Adrenal gland (tissue), 12 donors: ENCODE results near the gene AHR. TPM values are rescaled to one million over a fixed set of nuclear protein-coding genes. Genes with fewer than 3 reads are reported as not detected.
"Not testable (repeated sequence)": the region's sequence is repeated elsewhere in the genome, so short reads cannot be mapped to it uniquely, and the experiment has no call there.

Experiments
- DNase-seq, 7 donors: peaks; one replicate each; pipeline ENCODE4 v3.0.0-alpha.2; 2019 to 2020
- H3K27ac ChIP-seq, 5 donors: fragments of 200-600 bp; sonication (generic) in 4 of 5; 1 replicate in 3 of 5; 2 replicates in 2 of 5; pipeline versions ENCODE4 v1.5.1 to v1.8.0; 2016 to 2020; ENCODE audit warnings: mild to moderate bottlenecking in 1 of 5
- H3K27me3 ChIP-seq: fragments of 200-600 bp; 2 replicates; pipeline ENCODE4 v1.8.0; 2021
- H3K36me3 ChIP-seq, 2 donors: fragments of 200-600 bp; replicated peaks in 1 of 2; 1 replicate in 1 of 2; 2 replicates in 1 of 2; pipeline versions ENCODE4 v1.5.1 to v1.8.0; 2018 to 2022
- H3K4me1 ChIP-seq, 2 donors: fragments of 200-600 bp; replicated peaks in 1 of 2; 1 replicate in 1 of 2; 2 replicates in 1 of 2; pipeline versions ENCODE4 v1.5.1 to v1.8.0; 2018 to 2021
- H3K4me3 ChIP-seq, 4 donors: fragments of 200-600 bp; sonication (generic) in 3 of 4; one replicate each; pipeline ENCODE4 v1.5.1; 2016 to 2018
- H3K9me3 ChIP-seq, 3 donors: fragments of 200-600 bp; sonication (generic) in 1 of 3; replicated peaks in 1 of 3; 1 replicate in 2 of 3; 2 replicates in 1 of 3; pipeline versions ENCODE4 v1.5.1 to v1.8.0; 2016 to 2021
- POLR2A ChIP-seq, 2 donors: fragments of 450-650 bp; IDR thresholded peaks; one replicate each; pipeline ENCODE4 v1.6.1; 2017; ENCODE audit warnings: antibody characterized with exemption in 2 of 2, mild to moderate bottlenecking in 2 of 2, moderate library complexity in 1 of 2
- WGBS, 4 donors: extraction: QIAGEN DNeasy Blood & Tissue Kit in 2 of 4; methylation state at CpG; one replicate each; pipeline versions ENCODE4 v1.1.5 to v1.1.7; 2013 to 2017; 5-methylcytosine and 5-hydroxymethylcytosine counted together
- intact Hi-C, 2 donors: fragments of 100-400 bp; cut with DNase I; formaldehyde crosslinking; loops; one replicate each; pipeline versions ENCODE4 v1.14.1 to v1.15.0; 2022 to 2023
- polyA plus RNA-seq, 3 donors: library from polyadenylated mRNA; stranded (reverse); fragments of 200-250 nt in 2 of 3; fragments of 350-450 nt in 1 of 3; fragmentation: Illumina TruSeq in 1 of 3; extraction: RNeasy Lipid Tissue Mini Kit (QIAGEN cat#74804) in 1 of 3; gene quantifications; one replicate each; pipeline ENCODE4 v1.2.3, GENCODE V29; 2013 to 2014
- small RNA-seq, 2 donors: library from RNA; depleted of rRNA; stranded (forward); fragments of <200 nt; gene quantifications; one replicate each; pipeline ENCODE3, GENCODE V24; 2016
- total RNA-seq, 9 donors: library from RNA; depleted of rRNA in 4 of 9; stranded (reverse); fragments of >200 nt in 4 of 9; fragments of 120-200 nt in 1 of 9; fragmentation: NEBNext Ultra II Directional in 1 of 9; extraction: Animal tissue kit (Norgen Biotek cat#: 25700) in 1 of 9; gene quantifications; one replicate each; pipeline versions ENCODE4 v1.1.0 to v1.2.4, GENCODE V29; 2013 to 2023
- TF ChIP-seq, protein P1 (sequence below), 6 experiments: fragments of 450-650 bp in 4 of 6; fragments of 200-600 bp in 2 of 6; sonication (generic) in 1 of 6; IDR thresholded peaks; 1 replicate in 5 of 6; 2 replicates in 1 of 6; pipeline versions ENCODE4 v1.5.1 to v1.8.0; 2016 to 2021; ENCODE audit warnings: antibody characterized with exemption in 6 of 6, mild to moderate bottlenecking in 2 of 6, moderate library complexity in 1 of 6
- donor health status: healthy with polysubstance abuse.
- donor health status: Bipolar disorder and iron deficiency.
- donor health status: DM: yes; HTN: yes; CAD: no.
- donor health status: DM: no; HTN: no; CAD: no.
- donor health status: DM: no; HTN: no; CAD: no.
- donor health status: DM: yes; HTN: yes; CAD: no.

The AHR gene
- total and polyA plus RNA-seq, 12 donors: 7.8 to 161 (median 73.9) TPM

DNA sequence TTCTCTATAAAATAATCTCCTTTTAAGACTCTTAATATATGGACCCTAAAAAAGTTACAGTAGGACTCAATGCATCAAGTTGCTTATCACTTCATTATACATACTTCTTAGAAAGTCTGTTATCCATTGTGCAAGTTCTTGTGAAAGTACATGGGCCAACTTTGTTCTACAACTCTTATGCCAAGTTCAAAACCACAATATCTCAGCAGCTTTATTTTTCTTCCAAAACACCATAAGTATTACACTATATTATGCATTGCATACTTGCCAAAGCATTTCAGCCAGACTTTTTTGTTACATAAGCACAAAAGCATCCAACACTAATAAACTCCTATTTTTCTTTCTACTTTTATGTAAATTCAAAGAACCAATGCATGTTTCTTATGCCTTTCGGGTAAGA lies 94.4 kb downstream of the AHR start:
- no peak overlapping the region for H3K27ac ChIP-seq
- no peaks in the 10 kb centered on the region for H3K4me1 ChIP-seq
- DNase-seq: no peak
- H3K27me3 ChIP-seq: no peaks in the 10 kb centered on the region
- intact Hi-C loops: no loop called here
- no peak for TF ChIP-seq POLR2A (IDR thresholded peaks at IDR 0.05)
- TF ChIP-seq, protein P1, sequence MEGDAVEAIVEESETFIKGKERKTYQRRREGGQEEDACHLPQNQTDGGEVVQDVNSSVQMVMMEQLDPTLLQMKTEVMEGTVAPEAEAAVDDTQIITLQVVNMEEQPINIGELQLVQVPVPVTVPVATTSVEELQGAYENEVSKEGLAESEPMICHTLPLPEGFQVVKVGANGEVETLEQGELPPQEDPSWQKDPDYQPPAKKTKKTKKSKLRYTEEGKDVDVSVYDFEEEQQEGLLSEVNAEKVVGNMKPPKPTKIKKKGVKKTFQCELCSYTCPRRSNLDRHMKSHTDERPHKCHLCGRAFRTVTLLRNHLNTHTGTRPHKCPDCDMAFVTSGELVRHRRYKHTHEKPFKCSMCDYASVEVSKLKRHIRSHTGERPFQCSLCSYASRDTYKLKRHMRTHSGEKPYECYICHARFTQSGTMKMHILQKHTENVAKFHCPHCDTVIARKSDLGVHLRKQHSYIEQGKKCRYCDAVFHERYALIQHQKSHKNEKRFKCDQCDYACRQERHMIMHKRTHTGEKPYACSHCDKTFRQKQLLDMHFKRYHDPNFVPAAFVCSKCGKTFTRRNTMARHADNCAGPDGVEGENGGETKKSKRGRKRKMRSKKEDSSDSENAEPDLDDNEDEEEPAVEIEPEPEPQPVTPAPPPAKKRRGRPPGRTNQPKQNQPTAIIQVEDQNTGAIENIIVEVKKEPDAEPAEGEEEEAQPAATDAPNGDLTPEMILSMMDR (IDR thresholded peaks at IDR 0.05): no peak
- no peaks in the 10 kb centered on the region for H3K9me3 ChIP-seq
- no peak overlapping the region for H3K4me3 ChIP-seq
- 84 to 96% (median 93%) methylated on average over 1 of the region's 1 CpG for WGBS, 4 donors
- no peaks in the 10 kb centered on the region for H3K36me3 ChIP-seq

DNA sequence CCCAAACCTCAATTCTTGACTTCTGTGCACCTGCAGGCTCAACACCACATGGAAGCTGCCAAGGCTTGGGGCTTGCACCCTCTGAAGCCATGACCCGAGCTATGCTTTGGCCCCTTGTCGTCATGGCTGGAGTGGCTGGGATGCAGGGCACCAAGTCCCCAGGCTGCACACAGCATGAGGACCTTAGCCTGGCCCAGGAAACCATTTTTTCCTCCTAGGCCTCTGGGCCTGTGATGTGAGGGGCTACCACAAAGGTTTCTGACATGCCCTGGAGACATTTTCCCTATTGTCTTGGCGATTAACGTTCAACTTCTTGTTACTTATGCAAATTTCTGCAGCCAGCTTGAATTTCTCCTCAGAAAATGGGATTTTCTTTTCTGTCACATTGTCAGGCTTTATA lies 96.1 kb downstream of the AHR start:
- H3K27ac ChIP-seq, H3K9me3 ChIP-seq, H3K36me3 ChIP-seq, intact Hi-C loops, DNase-seq, H3K4me3 ChIP-seq, H3K27me3 ChIP-seq, H3K4me1 ChIP-seq: not testable (repeated sequence)
- WGBS, 4 donors: 53 to 85% (median 71%) methylated on average over 2 to 4 of the region's 4 CpGs

Small RNA genes lying within 50 kb of the gene (small RNA-seq; reads per million reads assigned to genes)
- gene RF00092: 0 reads per million in 2 donors
